ENCODE data around the gene HSPH1.

DNA sequence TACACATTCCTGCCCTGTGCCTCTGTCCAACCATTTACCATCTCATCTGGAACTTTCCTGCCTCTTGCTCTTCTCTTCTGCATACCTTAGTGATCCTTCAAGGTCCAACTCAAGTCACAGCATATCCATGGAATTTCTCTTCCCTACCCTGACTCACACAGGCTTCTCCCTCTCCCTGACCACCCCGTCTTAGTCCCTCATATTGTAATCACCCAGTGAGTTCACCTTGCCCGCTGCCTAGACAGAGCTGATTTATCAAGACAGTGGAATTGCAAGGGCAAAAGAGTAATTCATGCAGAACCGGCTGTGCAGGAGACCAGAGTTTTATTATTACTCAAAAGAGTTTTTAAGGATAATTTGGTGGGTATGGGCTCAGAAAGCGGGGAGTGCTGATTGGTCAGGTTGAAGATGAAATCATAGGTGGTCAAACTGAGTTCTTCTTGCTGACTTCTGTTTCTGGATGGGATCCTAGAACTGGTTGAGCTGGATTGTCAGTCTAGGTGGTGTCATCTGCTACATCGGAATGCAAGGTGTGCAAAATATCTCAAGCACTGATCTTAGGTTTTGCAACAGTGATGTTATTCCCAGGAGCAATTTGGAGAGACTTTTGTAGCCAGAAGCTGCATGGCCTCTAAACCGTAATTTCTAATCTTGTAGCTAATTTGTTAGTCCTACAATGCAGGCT lies 67.2 kb downstream of the HSPH1 start:
- TF ChIP-seq, protein P1, sequence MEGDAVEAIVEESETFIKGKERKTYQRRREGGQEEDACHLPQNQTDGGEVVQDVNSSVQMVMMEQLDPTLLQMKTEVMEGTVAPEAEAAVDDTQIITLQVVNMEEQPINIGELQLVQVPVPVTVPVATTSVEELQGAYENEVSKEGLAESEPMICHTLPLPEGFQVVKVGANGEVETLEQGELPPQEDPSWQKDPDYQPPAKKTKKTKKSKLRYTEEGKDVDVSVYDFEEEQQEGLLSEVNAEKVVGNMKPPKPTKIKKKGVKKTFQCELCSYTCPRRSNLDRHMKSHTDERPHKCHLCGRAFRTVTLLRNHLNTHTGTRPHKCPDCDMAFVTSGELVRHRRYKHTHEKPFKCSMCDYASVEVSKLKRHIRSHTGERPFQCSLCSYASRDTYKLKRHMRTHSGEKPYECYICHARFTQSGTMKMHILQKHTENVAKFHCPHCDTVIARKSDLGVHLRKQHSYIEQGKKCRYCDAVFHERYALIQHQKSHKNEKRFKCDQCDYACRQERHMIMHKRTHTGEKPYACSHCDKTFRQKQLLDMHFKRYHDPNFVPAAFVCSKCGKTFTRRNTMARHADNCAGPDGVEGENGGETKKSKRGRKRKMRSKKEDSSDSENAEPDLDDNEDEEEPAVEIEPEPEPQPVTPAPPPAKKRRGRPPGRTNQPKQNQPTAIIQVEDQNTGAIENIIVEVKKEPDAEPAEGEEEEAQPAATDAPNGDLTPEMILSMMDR (IDR thresholded peaks at IDR 0.05; ENCODE audit: low read depth, low read length, missing input control): no peak
- TF ChIP-seq JUND (IDR thresholded peaks at IDR 0.05) (no peak), ZBTB33 (IDR thresholded peaks at IDR 0.05) (no peak), TAF1 (conservative IDR thresholded peaks at IDR 0.05) (no peak), YY1 (IDR thresholded peaks at IDR 0.05) (no peak), SP1 (IDR thresholded peaks at IDR 0.05) (no peak), HNF4G (IDR thresholded peaks at IDR 0.05) (no peak), RAD21 (IDR thresholded peaks at IDR 0.05) (no peak), EGR1 (IDR thresholded peaks at IDR 0.05; ENCODE audit: low read depth in 2 of 2) (no peak), FOXA1 (IDR thresholded peaks at IDR 0.05) (no peak)
- TF ChIP-seq, protein P2, sequence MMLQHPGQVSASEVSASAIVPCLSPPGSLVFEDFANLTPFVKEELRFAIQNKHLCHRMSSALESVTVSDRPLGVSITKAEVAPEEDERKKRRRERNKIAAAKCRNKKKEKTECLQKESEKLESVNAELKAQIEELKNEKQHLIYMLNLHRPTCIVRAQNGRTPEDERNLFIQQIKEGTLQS (IDR thresholded peaks at IDR 0.05): no peak
- TF ChIP-seq, protein P3, sequence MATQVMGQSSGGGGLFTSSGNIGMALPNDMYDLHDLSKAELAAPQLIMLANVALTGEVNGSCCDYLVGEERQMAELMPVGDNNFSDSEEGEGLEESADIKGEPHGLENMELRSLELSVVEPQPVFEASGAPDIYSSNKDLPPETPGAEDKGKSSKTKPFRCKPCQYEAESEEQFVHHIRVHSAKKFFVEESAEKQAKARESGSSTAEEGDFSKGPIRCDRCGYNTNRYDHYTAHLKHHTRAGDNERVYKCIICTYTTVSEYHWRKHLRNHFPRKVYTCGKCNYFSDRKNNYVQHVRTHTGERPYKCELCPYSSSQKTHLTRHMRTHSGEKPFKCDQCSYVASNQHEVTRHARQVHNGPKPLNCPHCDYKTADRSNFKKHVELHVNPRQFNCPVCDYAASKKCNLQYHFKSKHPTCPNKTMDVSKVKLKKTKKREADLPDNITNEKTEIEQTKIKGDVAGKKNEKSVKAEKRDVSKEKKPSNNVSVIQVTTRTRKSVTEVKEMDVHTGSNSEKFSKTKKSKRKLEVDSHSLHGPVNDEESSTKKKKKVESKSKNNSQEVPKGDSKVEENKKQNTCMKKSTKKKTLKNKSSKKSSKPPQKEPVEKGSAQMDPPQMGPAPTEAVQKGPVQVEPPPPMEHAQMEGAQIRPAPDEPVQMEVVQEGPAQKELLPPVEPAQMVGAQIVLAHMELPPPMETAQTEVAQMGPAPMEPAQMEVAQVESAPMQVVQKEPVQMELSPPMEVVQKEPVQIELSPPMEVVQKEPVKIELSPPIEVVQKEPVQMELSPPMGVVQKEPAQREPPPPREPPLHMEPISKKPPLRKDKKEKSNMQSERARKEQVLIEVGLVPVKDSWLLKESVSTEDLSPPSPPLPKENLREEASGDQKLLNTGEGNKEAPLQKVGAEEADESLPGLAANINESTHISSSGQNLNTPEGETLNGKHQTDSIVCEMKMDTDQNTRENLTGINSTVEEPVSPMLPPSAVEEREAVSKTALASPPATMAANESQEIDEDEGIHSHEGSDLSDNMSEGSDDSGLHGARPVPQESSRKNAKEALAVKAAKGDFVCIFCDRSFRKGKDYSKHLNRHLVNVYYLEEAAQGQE (IDR thresholded peaks at IDR 0.05): no peak
- TF ChIP-seq, protein P4, sequence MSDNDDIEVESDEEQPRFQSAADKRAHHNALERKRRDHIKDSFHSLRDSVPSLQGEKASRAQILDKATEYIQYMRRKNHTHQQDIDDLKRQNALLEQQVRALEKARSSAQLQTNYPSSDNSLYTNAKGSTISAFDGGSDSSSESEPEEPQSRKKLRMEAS (IDR thresholded peaks at IDR 0.05): no peak
